Islet precursor cell (in vitro differentiated cells): ENCODE measurements around the gene CILP2.

Experiments
- DNase-seq: peaks from one replicate; pipeline ENCODE4 v3.0.0-alpha.2; 2018

Gene CILP2

GRCh38 chr19:19504754-19505668 is 33.1 kb upstream of the CILP2 start:
- DNase-seq = no peak

GRCh38 chr19:19505669-19506326 is 32.3 kb upstream of the CILP2 start:
- no peak for DNase-seq

- no peak for DNase-seq
Measured at GRCh38 chr19:19506592-19506991, 31.5 kb upstream of the CILP2 start.

GRCh38 chr19:19507354-19507753 is 30.7 kb upstream of the CILP2 start:
- no peak for DNase-seq

GRCh38 chr19:19508217-19508616 is 29.8 kb upstream of the CILP2 start:
- no peak for DNase-seq

- DNase-seq = no peak
Measured at GRCh38 chr19:19510432-19510831, 27.6 kb upstream of the CILP2 start.

GRCh38 chr19:19513682-19514081 is 24.4 kb upstream of the CILP2 start:
- no peak for DNase-seq

- DNase-seq = no peak
Measured at GRCh38 chr19:19514215-19514657, 23.8 kb upstream of the CILP2 start.

- DNase-seq = no peak
Measured at GRCh38 chr19:19514881-19515641, 23.0 kb upstream of the CILP2 start, which contains the start of gene TSSK6. Gene TSSK6, minus strand, starts transcription at chr19:19515548. Its CDS starts 121 bp downstream, at chr19:19515427.

- peak; percentile 97 for DNase-seq
Measured at GRCh38 chr19:19515642-19516519, 22.2 kb upstream of the CILP2 start, which contains the start of gene NDUFA13. Gene NDUFA13, plus strand, starts transcription at chr19:19516225. Its CDS starts 14 bp downstream, at chr19:19516239.

GRCh38 chr19:19517235-19517619 is 20.8 kb upstream of the CILP2 start:
- no peak for DNase-seq

GRCh38 chr19:19520989-19521388 is 17.1 kb upstream of the CILP2 start:
- no peak for DNase-seq

- no peak for DNase-seq
Measured at GRCh38 chr19:19523177-19523576, 14.9 kb upstream of the CILP2 start.

GRCh38 chr19:19524053-19524452 is 14.0 kb upstream of the CILP2 start:
- no peak for DNase-seq

GRCh38 chr19:19525611-19526380 is 12.3 kb upstream of the CILP2 start:
- DNase-seq = no peak

- no peak for DNase-seq
Measured at GRCh38 chr19:19526581-19527370, 11.3 kb upstream of the CILP2 start.

GRCh38 chr19:19527371-19527656 is 10.8 kb upstream of the CILP2 start:
- no peak for DNase-seq

- DNase-seq = no peak
Measured at GRCh38 chr19:19527674-19528625, 10.1 kb upstream of the CILP2 start.

GRCh38 chr19:19528721-19529490 is 9.2 kb upstream of the CILP2 start, which contains the start of gene YJEFN3:
Gene YJEFN3, plus strand, starts transcription at chr19:19528911. Its CDS starts 22 bp downstream, at chr19:19528933.
- peak; percentile 87 for DNase-seq
